Heart right ventricle (tissue), 16 donors: Measurements from ENCODE around the gene PTPRN2. TPM values are rescaled to one million over a fixed set of nuclear protein-coding genes. Genes with fewer than 3 reads are reported as not detected.

Source experiments
- ATAC-seq, 8 donors: fragments of 200-7000 bp; cut with Tn5 transposase; one replicate each; pipeline ENCODE4 v1.9.1; 2020; ENCODE audit warnings: mild to moderate bottlenecking in 8 of 8, moderate library complexity in 8 of 8, moderate number of reproducible peaks in 1 of 8
- DNase-seq, 2 donors: peaks; one replicate each; pipeline ENCODE4 v3.0.0-alpha.2; 2020
- H3K27ac ChIP-seq, 10 donors: fragments of 200-600 bp; sonication (generic) in 2 of 10; one replicate each; pipeline versions ENCODE4 v1.5.0 to v1.8.0; 2020 to 2022; ENCODE audit warnings: mild to moderate bottlenecking in 3 of 10
- H3K27me3 ChIP-seq, 7 donors: fragments of 200-600 bp; one replicate each; pipeline ENCODE4 v1.8.0; 2021 to 2022; ENCODE audit warnings: mild to moderate bottlenecking in 2 of 7
- H3K36me3 ChIP-seq, 9 donors: fragments of 200-600 bp; sonication (generic) in 1 of 9; one replicate each; pipeline versions ENCODE4 v1.5.0 to v1.8.0; 2020 to 2022; ENCODE audit warnings: mild to moderate bottlenecking in 2 of 9
- H3K4me1 ChIP-seq, 9 donors: fragments of 200-600 bp; sonication (generic) in 1 of 9; one replicate each; pipeline versions ENCODE4 v1.5.0 to v1.8.0; 2020 to 2022; ENCODE audit warnings: mild to moderate bottlenecking in 4 of 9
- H3K4me3 ChIP-seq, 10 donors: fragments of 200-600 bp; sonication (generic) in 2 of 10; one replicate each; pipeline versions ENCODE4 v1.5.0 to v1.8.0; 2020 to 2022; ENCODE audit warnings: mild to moderate bottlenecking in 7 of 10, moderate library complexity in 2 of 10
- H3K9me3 ChIP-seq, 11 donors: fragments of 200-600 bp in 10 of 11; sonication (generic) in 2 of 11; one replicate each; pipeline versions ENCODE4 v1.5.0 to v1.8.0; 2013 to 2022; ENCODE audit warnings: mild to moderate bottlenecking in 2 of 11, control low read depth in 1 of 11, moderate library complexity in 1 of 11
- CTCF ChIP-seq, 9 donors: fragments of 200-600 bp; sonication (generic) in 2 of 9; IDR thresholded peaks; one replicate each; pipeline versions ENCODE4 v1.5.0 to v1.8.0; 2021 to 2022; ENCODE audit warnings: antibody characterized with exemption in 9 of 9, mild to moderate bottlenecking in 5 of 9, moderate library complexity in 1 of 9
- WGBS, 2 donors: extraction: QIAGEN DNeasy Blood & Tissue Kit; methylation state at CpG; one replicate each; pipeline ENCODE4 v1.1.7; 2013; ENCODE audit warnings: inconsistent platforms in 1 of 2; 5-methylcytosine and 5-hydroxymethylcytosine counted together
- intact Hi-C, 10 donors: fragments of 100-400 bp; cut with DNase I; formaldehyde crosslinking; loops; one replicate each; pipeline versions ENCODE4 v1.11.1 to v1.14.2; 2022
- polyA plus RNA-seq, 2 donors: library from polyadenylated mRNA; stranded (reverse); fragments of 200-250 nt; gene quantifications; one replicate each; pipeline ENCODE4 v1.2.3, GENCODE V29; 2013
- total RNA-seq, 10 donors: library from RNA; stranded (reverse); fragmentation: NEBNext Ultra II Directional in 3 of 10; extraction: Animal tissue kit (Norgen Biotek cat#: 25700) in 3 of 10; gene quantifications; one replicate each; pipeline versions ENCODE4 v1.2.1 to v1.2.4, GENCODE V29; 2021 to 2023
- donor health status: Arrhythmogenic right ventricular cardiomyopathy.
- donor health status: ischemic (EF 13 %, LVEDD 7.1; RV severe dilation, severe dysfunction).
- donor health status: healthy with polysubstance abuse.
- donor health status: DM: no; HTN: yes; CAD: no.
- donor health status: DM: no; HTN: no; CAD: no.
- donor health status: ischemic (EF 25% LVEDD 6.9; RV normal size, moderate dysfunction).
- donor health status: ischemic (EF 25% LVEDD 5.7; RV mildly dilated, moderate dysfunction).
- donor health status: healthy.
- donor health status: DM: yes; HTN: yes; CAD: no.
- donor health status: Ischemic cardiomyopathy.
- donor health status: ischemic (EF 35%, LVEDD 5.7; RV mildly dilated, moderate dysfunction).
- donor health status: nonischemic (EF 11% LVEDD 7.7; RV severe dilation, severe dysfunction).
- donor health status: DM: yes; HTN: yes; CAD: no.
- donor health status: PGD.
- donor health status: ischemic (EF 29% LVEDD 5.4; RV normal size, mild dysfunction).
- donor health status: nonischemic (EF 23%, LVEDD 6.1; RV moderate dilation, normal function).

Gene PTPRN2
- total and polyA plus RNA-seq, 12 donors, result 0.82 to 1.8 (median 1.3) TPM

- Histone ChIP-seq H3K4me1 (no peaks in the 10 kb centered on the region), H3K9me3 (no peaks in the 10 kb centered on the region), H3K36me3 (no peaks in the 10 kb centered on the region), H3K27ac (no peak overlapping the region), H3K27me3 (peaks cover 0 to 27% (median 10%) of the 10 kb centered on the region in 7 donors), H3K4me3 (no peak overlapping the region)
- DNase-seq (no peak), ATAC-seq (no peak)
- TF ChIP-seq CTCF (IDR thresholded peaks at IDR 0.05), result no peak
- 80 to 83% methylated on average over 4 of the region's 4 CpGs for WGBS, 2 donors
- intact Hi-C loops, result no loop called here
Observed at GRCh38 chr7:158463317-158463716, 124.3 kb downstream of the PTPRN2 start.

- peaks cover 0 to 24% (median 3%) of the 10 kb centered on the region in 7 donors for H3K27me3 ChIP-seq
- H3K4me3 ChIP-seq, result no peak overlapping the region
- DNase-seq (no peak), ATAC-seq (no peak)
- 80 to 84% methylated on average over 11 of the region's 11 CpGs for WGBS, 2 donors
- H3K4me1 ChIP-seq, result no peaks in the 10 kb centered on the region
- intact Hi-C loops, result no loop called here
- no peak overlapping the region for H3K27ac ChIP-seq
- H3K36me3 ChIP-seq, result no peaks in the 10 kb centered on the region
- TF ChIP-seq CTCF (IDR thresholded peaks at IDR 0.05), result no peak
- H3K9me3 ChIP-seq, result no peaks in the 10 kb centered on the region
Observed at GRCh38 chr7:158461824-158462223, 125.8 kb downstream of the PTPRN2 start.

- Histone ChIP-seq H3K4me1 (no peaks in the 10 kb centered on the region), H3K27me3 (peaks cover 0 to 21% (median 5%) of the 10 kb centered on the region in 7 donors), H3K4me3 (no peak overlapping the region), H3K9me3 (no peaks in the 10 kb centered on the region), H3K27ac (no peak overlapping the region), H3K36me3 (no peaks in the 10 kb centered on the region)
- no peak for TF ChIP-seq CTCF (IDR thresholded peaks at IDR 0.05)
- intact Hi-C loops, result no loop called here
- 77 to 82% methylated on average over 6 of the region's 6 CpGs for WGBS, 2 donors
- ATAC-seq, result no peak
- DNase-seq, result no peak
Observed at GRCh38 chr7:158460665-158461064, 127.0 kb downstream of the PTPRN2 start.

- 83 to 91% methylated on average over 13 of the region's 13 CpGs for WGBS, 2 donors
- Histone ChIP-seq H3K4me3 (no peak overlapping the region), H3K9me3 (no peaks in the 10 kb centered on the region), H3K4me1 (no peaks in the 10 kb centered on the region), H3K27me3 (peaks cover 0 to 21% (median 5%) of the 10 kb centered on the region in 7 donors), H3K27ac (no peak overlapping the region), H3K36me3 (no peaks in the 10 kb centered on the region)
- TF ChIP-seq CTCF (IDR thresholded peaks at IDR 0.05), result no peak
- ATAC-seq (no peak), DNase-seq (no peak)
- intact Hi-C loops, result no loop called here
Observed at GRCh38 chr7:158458716-158459282, 128.8 kb downstream of the PTPRN2 start.
